GM19324 (cell line): ENCODE measurements around the gene TTC39C.
A peak's percentile ranks its signal among the peaks of the same experiment; 100 is the strongest.
"Not testable (repeated sequence)": the region's sequence is repeated elsewhere in the genome, so short reads cannot be mapped to it uniquely, and the experiment has no call there.

Source experiments
- ATAC-seq: cut with Tn5 transposase; IDR thresholded peaks from one replicate; pipeline ENCODE4 v1.9.1; 2021; ENCODE audit warnings: mild to moderate bottlenecking, moderate library complexity; ENCODE audit not compliant: unreplicated experiment, low FRiP score

TTC39C gene

GRCh38 chr18:24014986-24015638, 558 bp downstream of the TTC39C start:
- no peak for ATAC-seq

- no peak for ATAC-seq
Observed at GRCh38 chr18:24015639-24016631, 1.4 kb downstream of the TTC39C start.

- no peak for ATAC-seq
Observed at GRCh38 chr18:24016643-24017042, 2.1 kb downstream of the TTC39C start.

GRCh38 chr18:24018299-24018886, 3.8 kb downstream of the TTC39C start:
- no peak for ATAC-seq

- peak; percentile 82 for ATAC-seq
Observed at GRCh38 chr18:24019641-24020331, 5.2 kb downstream of the TTC39C start.

GRCh38 chr18:24021505-24021904, 7.0 kb downstream of the TTC39C start:
- ATAC-seq, result no peak

GRCh38 chr18:24022161-24022560, 7.6 kb downstream of the TTC39C start:
- no peak for ATAC-seq

- no peak for ATAC-seq
Observed at GRCh38 chr18:24023185-24023814, 8.7 kb downstream of the TTC39C start.

- ATAC-seq, result no peak
Observed at GRCh38 chr18:24024425-24024824, 9.9 kb downstream of the TTC39C start.

GRCh38 chr18:24026457-24026856, 11.9 kb downstream of the TTC39C start:
- ATAC-seq, result no peak

GRCh38 chr18:24027156-24027827, 12.7 kb downstream of the TTC39C start:
- ATAC-seq, result no peak

GRCh38 chr18:24028946-24029345, 14.4 kb downstream of the TTC39C start:
- not testable (repeated sequence) for ATAC-seq

GRCh38 chr18:24031318-24031717, 16.8 kb downstream of the TTC39C start:
- ATAC-seq, result no peak

- ATAC-seq, result no peak
Observed at GRCh38 chr18:24031916-24032315, 17.4 kb downstream of the TTC39C start.

GRCh38 chr18:24033641-24034412, 19.3 kb downstream of the TTC39C start:
- no peak for ATAC-seq

GRCh38 chr18:24035316-24035715, 20.8 kb downstream of the TTC39C start:
- no peak for ATAC-seq

- ATAC-seq, result no peak
Observed at GRCh38 chr18:24039671-24040070, 25.1 kb downstream of the TTC39C start.

GRCh38 chr18:24041691-24042090, 27.1 kb downstream of the TTC39C start:
- ATAC-seq, result no peak

GRCh38 chr18:24043403-24043802, 28.8 kb downstream of the TTC39C start:
- ATAC-seq, result no peak
